SK-N-SH (cell line): Measurements from ENCODE around the gene ACAD11. TPM values are rescaled to one million over a fixed set of nuclear protein-coding genes. Genes with fewer than 3 reads are reported as not detected.
A peak's percentile ranks its signal among the peaks of the same experiment; 100 is the strongest.

Source experiments
- CTCF ChIA-PET: fragments of 300-600, 350-600 bp; formaldehyde crosslinking; extraction: SDS; loops from one replicate; lab custom pipeline; 2021; lab: Yijun Ruan, JAX
- POLR2A ChIA-PET: fragments of 350-600 bp; sonication (Branson Sonifier 250); formaldehyde crosslinking; extraction: SDS; loops from one replicate; lab custom pipeline; 2020; ENCODE audit warnings: antibody characterized with exemption, inconsistent platforms; lab: Yijun Ruan, JAX
- DNase-seq: peaks from one replicate; pipeline ENCODE4 v3.0.0; 2012
- H2AFZ ChIP-seq: fragments of 200-600 bp; sonication (generic); 2 replicates; pipeline ENCODE4 v1.8.1; 2016; ENCODE audit warnings: antibody characterized with exemption, mild to moderate bottlenecking, low read depth
- H3F3A ChIP-seq: fragments of 200-600 bp; sonication (generic); replicated peaks from 2 replicates; pipeline ENCODE3; 2016; ENCODE audit warnings: antibody characterized with exemption, mild to moderate bottlenecking; ENCODE audit not compliant: insufficient read depth
- H3K27ac ChIP-seq, 2 experiments: fragments of 200-500 bp in 1 of 2; fragments of 200-600 bp in 1 of 2; sonication (Bioruptor generic) in 1 of 2; sonication (generic), shearing (Covaris generic) in 1 of 2; 2 replicates each; pipeline versions ENCODE4 v1.5.1 to v1.6.1; 2014 to 2016; ENCODE audit warnings: low read depth in 2 of 2, inconsistent platforms in 1 of 2, low read length in 1 of 2, mild to moderate bottlenecking in 1 of 2, mixed read lengths in 1 of 2
- H3K27me3 ChIP-seq: fragments of 200-600 bp; sonication (generic), shearing (Covaris generic); 2 replicates; pipeline ENCODE4 v1.6.1; 2016; ENCODE audit warnings: mixed run types; ENCODE audit not compliant: insufficient read depth
- H3K36me3 ChIP-seq, 2 experiments: fragments of 200-500 bp in 1 of 2; fragments of 200-600 bp in 1 of 2; sonication (Bioruptor generic) in 1 of 2; sonication (generic) in 1 of 2; replicated peaks in 1 of 2; 2 replicates each; pipeline versions ENCODE3 to v1.5.1; 2014 to 2016; ENCODE audit warnings: low read length in 1 of 2, mild to moderate bottlenecking in 1 of 2; ENCODE audit not compliant: insufficient read depth in 2 of 2, control insufficient read depth in 1 of 2
- H3K4me1 ChIP-seq, 2 experiments: fragments of 200-500 bp in 1 of 2; fragments of 200-600 bp in 1 of 2; sonication (Bioruptor generic) in 1 of 2; sonication (generic), shearing (Covaris generic) in 1 of 2; 2 replicates each; pipeline versions ENCODE4 v1.5.1 to v1.6.1; 2014 to 2016; ENCODE audit warnings: low read depth in 1 of 2, low read length in 1 of 2, mixed run types in 1 of 2; ENCODE audit not compliant: insufficient read depth in 2 of 2, control insufficient read depth in 1 of 2
- H3K4me2 ChIP-seq: fragments of 200-600 bp; sonication (generic), shearing (Covaris generic); 2 replicates; pipeline ENCODE4 v1.6.1; 2017; ENCODE audit warnings: mixed run types
- H3K4me3 ChIP-seq, 2 experiments: fragments of 200-500 bp in 1 of 2; fragments of 200-600 bp in 1 of 2; sonication (Bioruptor generic) in 1 of 2; sonication (generic), shearing (Covaris generic) in 1 of 2; 2 replicates each; pipeline versions ENCODE4 v1.5.1 to v1.8.1; 2014 to 2016; ENCODE audit warnings: low read depth in 2 of 2, inconsistent platforms in 1 of 2, low read length in 1 of 2, mild to moderate bottlenecking in 1 of 2, mixed read lengths in 1 of 2, moderate library complexity in 1 of 2
- H3K79me2 ChIP-seq: fragments of 200-600 bp; sonication (generic); 2 replicates; pipeline ENCODE4 v1.8.1; 2017; ENCODE audit warnings: mild to moderate bottlenecking; ENCODE audit not compliant: insufficient read depth
- H3K9ac ChIP-seq: fragments of 200-600 bp; sonication (generic); 2 replicates; pipeline ENCODE4 v1.6.1; 2017; ENCODE audit warnings: mixed run types
- H3K9me2 ChIP-seq: fragments of 200-600 bp; sonication (generic); 2 replicates; pipeline ENCODE4 v1.6.1; 2017; ENCODE audit warnings: mixed run types
- H3K9me3 ChIP-seq: fragments of 200-600 bp; sonication (generic); 2 replicates; pipeline ENCODE4 v1.6.1; 2017; ENCODE audit warnings: mixed run types, mild to moderate bottlenecking, moderate library complexity
- H4K20me1 ChIP-seq: fragments of 200-600 bp; sonication (generic); 2 replicates; pipeline ENCODE4 v1.6.1; 2017; ENCODE audit warnings: mild to moderate bottlenecking, mixed run types; ENCODE audit not compliant: insufficient read depth
- CHD2 ChIP-seq: fragments of 150-350 bp; IDR thresholded peaks from 2 replicates; pipeline ENCODE4 v1.6.1; 2018; ENCODE audit warnings: low read length; ENCODE audit not compliant: partially characterized antibody
- CTCF ChIP-seq: fragments of 200-600 bp; sonication (generic); IDR thresholded peaks from 2 replicates; pipeline ENCODE4 v1.6.1; 2017; ENCODE audit warnings: antibody characterized with exemption, mild to moderate bottlenecking, moderate library complexity
- ELF1 ChIP-seq: IDR thresholded peaks from 2 replicates; pipeline ENCODE4 v1.4.0; 2012
- EP300 ChIP-seq, 2 experiments: IDR thresholded peaks; 2 replicates each; pipeline versions ENCODE4 v1.4.0 to v1.6.1; 2012; ENCODE audit warnings: borderline replicate concordance in 1 of 2, low read depth in 1 of 2, low read length in 1 of 2
- EZH2phosphoT487 ChIP-seq: fragments of 200-600 bp; sonication (generic); IDR thresholded peaks from 2 replicates; pipeline ENCODE4 v1.6.1; 2017; ENCODE audit warnings: low read depth, mixed run types, mild to moderate bottlenecking, antibody characterized with exemption, moderate library complexity, borderline replicate concordance
- FOXJ3 ChIP-seq: sonication (generic); formaldehyde crosslinking; IDR thresholded peaks from 2 replicates; pipeline ENCODE4 v1.5.1; 2020; ENCODE audit warnings: mild to moderate bottlenecking, missing genetic modification reagents
- FOXM1 ChIP-seq: IDR thresholded peaks from 2 replicates; pipeline ENCODE4 v1.4.0; 2012; ENCODE audit warnings: low read depth, mild to moderate bottlenecking
- IRF3 ChIP-seq: fragments of 150-350 bp; IDR thresholded peaks from 2 replicates; pipeline ENCODE4 v1.6.1; 2016; ENCODE audit warnings: mild to moderate bottlenecking, low read depth, low read length
- JUND ChIP-seq: IDR thresholded peaks from 2 replicates; pipeline ENCODE4 v1.4.0; 2012
- NFIC ChIP-seq: IDR thresholded peaks from 2 replicates; pipeline ENCODE4 v1.4.0; 2012; ENCODE audit warnings: borderline replicate concordance
- NRF1 ChIP-seq: IDR thresholded peaks from 2 replicates; pipeline ENCODE4 v1.6.1; 2012; ENCODE audit warnings: low read depth, mild to moderate bottlenecking, low read length
- PBX3 ChIP-seq: IDR thresholded peaks from 2 replicates; pipeline ENCODE4; 2012
- POLR2AphosphoS5 ChIP-seq: IDR thresholded peaks from 2 replicates; pipeline ENCODE4 v1.6.1; 2012; ENCODE audit warnings: low read depth, low read length
- RFX5 ChIP-seq: IDR thresholded peaks from 2 replicates; pipeline ENCODE4 v1.6.1; 2012; ENCODE audit warnings: mild to moderate bottlenecking, improper control_type of control experiment, low read length
- SIN3A ChIP-seq: IDR thresholded peaks from 2 replicates; pipeline ENCODE4 v1.6.1; 2012; ENCODE audit warnings: low read depth, mild to moderate bottlenecking, low read length, moderate library complexity, borderline replicate concordance
- TAF1 ChIP-seq: IDR thresholded peaks from 2 replicates; pipeline ENCODE4 v1.6.1; 2012; ENCODE audit warnings: low read depth, mild to moderate bottlenecking, low read length, moderate library complexity, borderline replicate concordance
- YY1 ChIP-seq: IDR thresholded peaks from 2 replicates; pipeline ENCODE4 v1.4.0; 2012; ENCODE audit warnings: low read depth, mild to moderate bottlenecking
- ZBTB33 ChIP-seq: IDR thresholded peaks from 2 replicates; pipeline ENCODE4 v1.4.0; 2012; ENCODE audit warnings: low read depth, borderline replicate concordance
- WGBS: methylation state at CpG from one replicate; pipeline ENCODE4 v1.1.6; 2017; ENCODE audit warnings: low lambda C conversion rate; 5-methylcytosine and 5-hydroxymethylcytosine counted together
- polyA plus RNA-seq, 3 experiments: library from polyadenylated mRNA; depleted of rRNA; stranded (reverse); fragments of >200 nt; gene quantifications; 2 replicates each; pipeline ENCODE4 v1.2.3, GENCODE V29; 2012
- TF ChIP-seq, protein P1 (sequence below): IDR thresholded peaks from 2 replicates; pipeline ENCODE4 v1.4.0; 2012; ENCODE audit warnings: low read depth, borderline replicate concordance
- TF ChIP-seq, protein P2 (sequence below): IDR thresholded peaks from 2 replicates; pipeline ENCODE4 v1.4.0; 2012; ENCODE audit warnings: low read depth

Gene ACAD11
- polyA plus RNA-seq, 1 of the 3 experiments (the other 2 are of a cell fraction) = 16.3 TPM

GRCh38 chr3:132593241-132593946, 66.2 kb downstream of the ACAD11 start:
- Histone ChIP-seq H2AFZ (peak overlapping the region; percentile 32; the same call in 1 of the 2 replicates), H3K27ac (peak overlapping the region; percentile 76 to 92; a peak in 3 of 4 replicates), H3F3A (peaks cover 40% of the 10 kb centered on the region), H3K27me3 (no peaks in the 10 kb centered on the region), H3K9me3 (no peaks in the 10 kb centered on the region), H3K4me1 (peaks cover 4 to 34% of the 10 kb centered on the region in 2 experiments; a peak in 3 of 4 replicates), H4K20me1 (no peaks in the 10 kb centered on the region), H3K4me3 (0 out of 4 replicates have a peak overlapping the region, but pooled peaks of 1 of the 2 experiments have one; percentile 2), H3K36me3 (peaks cover 4 to 9% of the 10 kb centered on the region in 2 experiments), H3K79me2 (no peaks in the 10 kb centered on the region), H3K9me2 (no peaks in the 10 kb centered on the region), H3K4me2 (peak overlapping the region; percentile 48), H3K9ac (peak overlapping the region; percentile 48)
- DNase-seq = no peak
- WGBS = 33% methylated on average over 1 of the region's 1 CpG
- ChIA-PET POLR2A (no interaction called here), CTCF (interaction anchor here (1.3 kb wide), 1 partner anchor 57 kb away, joined by 3 read pairs; no protein-coding TSS in a partner anchor)
- TF ChIP-seq IRF3 = no peak
- no peak for TF ChIP-seq EZH2phosphoT487
- TF ChIP-seq NFIC = no peak
- no peak for TF ChIP-seq CHD2

DNA sequence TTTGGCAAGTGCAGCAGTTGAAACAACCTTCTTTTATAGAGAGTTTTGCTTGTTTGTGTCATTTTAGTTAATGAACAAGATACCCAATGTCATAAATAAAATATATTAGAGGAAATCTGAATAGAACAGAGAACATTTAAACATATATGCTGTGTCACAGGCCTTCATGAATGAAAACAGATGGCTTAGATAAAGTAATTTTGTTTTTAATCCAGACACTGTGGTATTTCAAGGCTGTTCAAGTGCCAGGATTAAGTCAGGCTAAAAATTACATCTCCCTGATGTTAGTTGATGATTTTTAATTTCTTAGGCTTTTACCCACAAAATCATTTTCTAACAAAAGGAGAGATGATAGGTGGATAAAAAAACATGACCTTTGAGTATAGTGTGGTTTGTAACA, 67.4 kb downstream of the ACAD11 start:
- no peak for DNase-seq
- peaks cover 34% of the 10 kb centered on the region for H3F3A ChIP-seq
- no peaks in the 10 kb centered on the region for H3K9me2 ChIP-seq
- H3K4me1 ChIP-seq = peaks cover 4 to 34% of the 10 kb centered on the region in 2 experiments; a peak in 3 of 4 replicates
- H3K9ac ChIP-seq = no peak overlapping the region
- no peaks in the 10 kb centered on the region for H3K79me2 ChIP-seq
- H4K20me1 ChIP-seq = no peaks in the 10 kb centered on the region
- POLR2A ChIA-PET = no interaction called here
- H3K27ac ChIP-seq = peak overlapping the region; percentile 76 to 92; a peak in 2 of 4 replicates
- H3K4me3 ChIP-seq = no peak overlapping the region
- CTCF ChIA-PET = interaction anchor here (1.2 kb wide), 1 partner anchor 56 kb away, joined by 5 read pairs; no protein-coding TSS in a partner anchor
- H3K4me2 ChIP-seq = no peak overlapping the region
- no peak overlapping the region for H2AFZ ChIP-seq
- no peaks in the 10 kb centered on the region for H3K9me3 ChIP-seq
- H3K36me3 ChIP-seq = peaks cover 0 to 4% of the 10 kb centered on the region in 2 experiments
- H3K27me3 ChIP-seq = no peaks in the 10 kb centered on the region
- TF ChIP-seq CTCF = no peak
- TF ChIP-seq SIN3A = no peak
- TF ChIP-seq ELF1 = no peak
- TF ChIP-seq JUND = no peak
- TF ChIP-seq, protein P1, sequence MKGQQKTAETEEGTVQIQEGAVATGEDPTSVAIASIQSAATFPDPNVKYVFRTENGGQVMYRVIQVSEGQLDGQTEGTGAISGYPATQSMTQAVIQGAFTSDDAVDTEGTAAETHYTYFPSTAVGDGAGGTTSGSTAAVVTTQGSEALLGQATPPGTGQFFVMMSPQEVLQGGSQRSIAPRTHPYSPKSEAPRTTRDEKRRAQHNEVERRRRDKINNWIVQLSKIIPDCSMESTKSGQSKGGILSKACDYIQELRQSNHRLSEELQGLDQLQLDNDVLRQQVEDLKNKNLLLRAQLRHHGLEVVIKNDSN = no peak
- no peak for TF ChIP-seq ZBTB33
- no peak for TF ChIP-seq TAF1
- no peak for TF ChIP-seq NRF1
- TF ChIP-seq POLR2AphosphoS5 = peak; percentile 22; the same call in 1 of the 2 replicates
- TF ChIP-seq, protein P2, sequence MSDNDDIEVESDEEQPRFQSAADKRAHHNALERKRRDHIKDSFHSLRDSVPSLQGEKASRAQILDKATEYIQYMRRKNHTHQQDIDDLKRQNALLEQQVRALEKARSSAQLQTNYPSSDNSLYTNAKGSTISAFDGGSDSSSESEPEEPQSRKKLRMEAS = no peak
- TF ChIP-seq EP300 (IDR thresholded peaks at IDR 0.05; ENCODE audit: borderline replicate concordance in 1 of 2, low read depth in 1 of 2, low read length in 1 of 2) = peak; percentile 14 to 31; a peak in 1 of 4 replicates
- no peak for TF ChIP-seq FOXJ3 (CRISPR knock-in tag)
- peak; percentile 23; the same call in 1 of the 2 replicates for TF ChIP-seq NFIC
- no peak for TF ChIP-seq RFX5
- peak; percentile 68; the same call in 1 of the 2 replicates for TF ChIP-seq PBX3
- TF ChIP-seq FOXM1 = no peak
- no peak for TF ChIP-seq YY1
